Stimulated activated CD4-positive, alpha-beta T cell treated with anti-CD3 and anti-CD28 coated beads, Interleukin-1b, Interleukin-23, amount 100 ng/mL, for 24 hours (primary cell): ENCODE results near the gene ABCG5.

Experiments
- DNase-seq, 4 experiments: peaks; one replicate each; pipeline ENCODE4 v3.0.0-alpha.2; 2020; ENCODE audit warnings: low read depth in 4 of 4, low spot score in 1 of 4

Gene ABCG5

GRCh38 chr2:43842866-43843226 is 4.2 kb upstream of the ABCG5 start:
- no peak for DNase-seq

DNA sequence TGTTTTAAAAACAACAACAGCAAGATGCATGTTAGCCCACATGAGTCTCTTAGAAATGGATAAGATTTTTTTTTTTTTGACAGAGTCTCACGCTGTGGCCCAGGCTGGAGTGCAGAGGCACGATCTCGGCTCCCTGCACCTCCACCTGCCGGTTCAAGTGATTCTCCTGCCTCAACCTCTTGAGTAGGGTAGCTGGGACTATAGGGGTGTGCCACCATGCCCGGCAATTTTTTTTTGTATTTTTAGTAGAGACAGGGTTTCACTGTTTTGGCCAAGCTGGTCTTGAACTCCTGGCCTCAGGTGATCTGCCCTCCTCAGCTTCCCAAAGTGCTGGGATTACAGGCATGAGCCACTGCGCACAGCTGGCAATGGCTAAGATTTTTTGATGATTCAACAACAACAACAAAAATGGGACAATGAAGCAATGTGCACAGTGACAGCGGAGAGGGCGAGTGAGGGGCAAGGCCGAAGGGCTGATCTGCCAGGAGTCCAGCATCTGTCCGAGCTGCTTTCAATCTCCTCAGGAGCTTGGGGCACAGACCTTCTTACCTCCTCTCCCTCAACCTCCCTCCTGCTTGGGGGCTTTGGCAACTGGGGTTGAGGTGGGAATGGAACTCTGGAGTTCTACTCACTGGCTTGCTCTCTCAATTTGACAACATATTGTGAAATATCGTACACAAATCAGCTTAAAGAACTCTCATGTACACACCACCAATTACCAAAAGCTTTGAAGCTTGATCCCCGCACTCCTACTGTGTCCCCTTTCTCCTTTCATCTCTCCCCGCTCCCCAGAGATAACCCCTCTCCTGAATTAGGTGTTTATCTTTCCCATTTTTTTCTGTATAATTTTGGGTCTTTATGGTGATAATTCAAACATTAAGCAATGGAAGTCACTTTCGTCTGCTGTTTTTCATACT is 3.6 kb upstream of the ABCG5 start:
- no peak for DNase-seq

- no peak for DNase-seq
Observed at GRCh38 chr2:43840965-43841364, 2.3 kb upstream of the ABCG5 start.

DNA sequence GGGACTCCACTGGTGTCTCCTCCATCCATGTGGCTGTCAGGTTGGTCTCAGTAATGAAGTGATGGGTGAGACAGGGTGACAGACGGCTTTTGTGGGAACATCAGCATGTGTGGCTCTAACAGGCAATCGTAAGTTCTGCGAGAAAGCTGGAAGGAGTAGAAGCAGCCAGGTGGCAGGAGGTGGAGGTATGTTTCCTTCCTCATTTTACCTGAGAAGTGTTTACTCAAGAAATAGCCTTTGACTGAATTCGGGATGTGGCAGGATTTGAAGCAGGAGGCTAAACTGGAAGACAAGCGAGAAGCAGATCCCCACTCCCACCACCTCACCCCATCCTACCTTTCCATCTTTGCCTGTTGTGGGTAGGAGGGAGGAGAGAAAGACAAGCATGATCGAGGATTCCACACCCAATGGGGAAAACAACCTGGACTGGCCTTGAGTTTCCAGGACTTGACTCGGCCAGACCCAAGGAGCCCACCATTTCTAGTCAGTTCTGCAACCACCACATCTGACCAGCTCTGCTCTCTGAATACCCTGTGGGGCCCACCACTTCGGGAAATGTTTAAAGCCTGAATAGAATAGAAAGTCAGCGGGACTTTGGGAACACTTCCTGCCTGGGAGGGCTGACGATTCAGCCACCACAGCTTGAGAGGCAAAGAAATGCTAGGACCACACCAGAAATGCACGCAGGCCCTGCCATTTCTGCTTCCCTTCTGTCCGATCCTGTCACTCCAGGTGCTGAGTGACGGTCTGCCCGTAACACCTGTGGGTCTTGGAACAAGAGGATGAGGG is 1.3 kb upstream of the ABCG5 start:
- no peak for DNase-seq

GRCh38 chr2:43837831-43838559 is 644 bp downstream of the ABCG5 start:
- no peak for DNase-seq

DNA sequence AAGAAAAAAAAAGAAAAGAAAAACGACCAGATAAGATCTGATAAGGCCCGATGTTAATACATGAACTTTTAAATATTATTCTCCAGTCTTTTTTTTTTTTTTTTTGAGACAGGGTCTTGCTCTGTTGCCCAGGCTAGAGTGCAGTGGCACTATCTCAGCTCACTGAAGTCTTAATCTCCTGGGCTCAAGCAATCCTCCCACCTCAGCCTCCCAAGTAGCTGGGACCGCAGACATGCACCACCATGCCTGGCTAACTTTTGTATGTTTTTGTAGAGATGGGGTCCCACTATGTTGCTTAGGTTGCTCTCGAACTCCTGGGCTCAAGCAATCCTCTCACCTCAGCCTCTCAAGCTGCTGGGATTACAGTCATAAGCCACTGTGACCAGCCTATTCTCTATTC is 1.6 kb downstream of the ABCG5 start:
- no peak for DNase-seq

DNA sequence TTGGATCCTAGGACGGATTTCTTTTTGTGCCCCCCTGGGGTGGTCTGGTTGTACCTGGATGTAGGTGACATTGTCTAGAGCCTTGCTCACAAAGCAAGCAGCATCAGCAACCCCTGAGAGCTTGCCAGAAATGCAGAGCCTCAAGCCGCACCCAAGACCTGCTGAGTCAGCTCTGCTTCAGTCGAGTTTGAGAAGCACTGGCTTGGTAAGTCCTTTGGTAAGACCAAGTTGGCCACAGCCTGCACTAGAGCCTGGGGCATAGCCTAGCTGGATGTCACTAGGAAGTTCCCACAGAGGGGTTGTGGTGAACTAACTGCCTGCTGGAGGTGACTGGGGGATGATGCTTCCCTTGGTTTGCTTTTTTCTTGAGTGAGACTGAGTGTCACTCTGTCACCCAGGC is 6.2 kb downstream of the ABCG5 start:
- no peak for DNase-seq

GRCh38 chr2:43831543-43832294 is 6.9 kb downstream of the ABCG5 start:
- no peak for DNase-seq

GRCh38 chr2:43826305-43827250 is 12.1 kb downstream of the ABCG5 start:
- DNase-seq: no peak

GRCh38 chr2:43825841-43826240 is 12.8 kb downstream of the ABCG5 start:
- no peak for DNase-seq

DNA sequence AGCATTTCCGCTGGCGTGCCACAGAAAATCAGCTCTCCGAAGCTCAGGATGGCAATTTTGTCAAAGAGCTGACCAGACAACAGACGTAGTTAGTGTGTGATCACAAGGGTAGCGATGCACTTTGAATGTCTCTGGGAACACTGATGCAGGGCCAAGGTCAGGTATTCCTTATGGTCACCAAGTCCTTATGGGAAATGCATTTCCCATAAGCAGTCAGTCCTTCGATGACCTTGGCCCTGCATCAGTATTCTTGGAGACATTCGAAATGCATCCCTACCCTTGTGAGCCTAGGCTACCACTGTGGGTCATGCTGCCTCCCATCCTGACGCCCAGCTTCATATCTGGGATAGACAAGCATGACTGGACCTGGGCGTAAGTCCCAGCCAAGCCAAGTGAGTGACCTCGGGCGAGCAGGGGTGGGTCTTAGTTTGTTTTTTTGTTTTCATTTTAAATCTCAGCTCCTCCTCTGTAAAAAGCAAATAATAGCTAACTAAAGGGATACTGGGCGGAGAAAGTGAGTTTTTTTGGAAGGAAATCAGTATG is 13.6 kb downstream of the ABCG5 start:
- no peak for DNase-seq

DNA sequence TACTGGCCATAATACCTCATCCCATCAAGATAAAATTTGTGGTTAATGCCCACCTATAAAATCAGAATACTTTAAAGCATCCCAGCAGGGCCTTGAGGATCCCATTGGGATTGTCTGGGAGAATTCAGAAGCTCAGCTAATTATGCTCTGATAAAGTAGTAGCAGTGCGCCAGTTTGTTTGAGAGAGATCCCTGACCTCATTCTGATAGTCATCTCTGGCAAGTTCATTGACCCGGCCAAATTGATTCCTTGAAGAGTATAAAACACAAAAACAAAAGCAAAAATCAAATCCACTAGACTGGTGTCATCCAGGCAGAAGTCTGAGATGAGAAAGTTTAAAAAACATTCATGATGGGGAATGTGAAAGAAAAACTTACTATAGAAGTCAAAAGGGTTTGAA is 14.1 kb downstream of the ABCG5 start:
- no peak for DNase-seq

GRCh38 chr2:43823751-43824150 is 14.9 kb downstream of the ABCG5 start:
- no peak for DNase-seq

GRCh38 chr2:43822839-43823238 is 15.8 kb downstream of the ABCG5 start:
- DNase-seq: no peak

- no peak for DNase-seq
Observed at GRCh38 chr2:43819491-43820163, 19.0 kb downstream of the ABCG5 start.

GRCh38 chr2:43818761-43819160 is 19.9 kb downstream of the ABCG5 start:
- no peak for DNase-seq

GRCh38 chr2:43814711-43815110 is 23.9 kb downstream of the ABCG5 start:
- DNase-seq: no peak

DNA sequence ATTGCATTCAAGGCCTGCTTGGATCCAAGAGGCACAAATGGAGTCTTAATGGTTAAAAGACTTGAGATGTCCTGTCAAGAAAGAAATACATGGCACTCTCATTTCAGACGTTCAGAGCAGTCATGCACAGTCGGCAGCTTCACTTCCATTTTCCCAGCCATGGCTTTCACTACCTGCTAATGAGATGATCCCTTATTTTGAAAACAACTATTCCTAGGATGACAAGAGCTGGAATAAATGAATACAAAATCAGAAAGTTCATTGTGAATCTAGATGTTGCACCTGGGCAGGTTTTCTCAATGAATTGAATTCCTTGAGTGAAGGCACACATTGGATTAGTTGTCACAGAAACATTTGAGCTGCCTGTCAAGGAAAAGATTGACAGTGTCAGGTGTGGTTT is 25.7 kb downstream of the ABCG5 start:
- no peak for DNase-seq

DNA sequence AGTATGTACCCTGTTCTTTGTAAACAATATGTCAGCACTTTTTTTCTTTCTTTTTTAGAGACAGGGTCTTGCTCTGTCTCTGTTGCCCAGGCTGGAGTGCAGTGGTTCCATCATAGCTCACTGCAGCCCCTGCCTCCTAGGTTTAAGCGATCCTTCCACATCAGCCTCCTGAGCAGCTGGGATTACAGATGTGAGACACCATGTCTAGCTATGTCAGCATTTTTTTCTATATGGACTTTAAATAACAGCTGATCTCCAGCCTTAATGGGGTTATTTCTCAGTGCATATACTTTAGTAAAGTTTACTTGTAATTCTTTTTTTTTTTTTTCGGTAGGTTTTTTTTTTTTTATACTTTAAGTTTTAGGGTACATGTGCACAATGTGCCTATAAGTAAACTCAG is 26.6 kb downstream of the ABCG5 start:
- no peak for DNase-seq
